Panc1 (cell line): Measurements from ENCODE around the gene CETN1.

ENCODE experiments used
- CTCF ChIP-seq: fragments of 450-650 bp; IDR thresholded peaks from 2 replicates; pipeline ENCODE4 v1.5.1; 2017; ENCODE audit warnings: mild to moderate bottlenecking
- POLR2AphosphoS5 ChIP-seq: IDR thresholded peaks from 2 replicates; pipeline ENCODE4 v1.6.1; 2012; ENCODE audit warnings: mild to moderate bottlenecking, low read depth, low read length, moderate library complexity
- TF ChIP-seq, protein P1 (sequence below), 2 experiments: IDR thresholded peaks; 2 replicates each; pipeline ENCODE4 v1.6.1; 2011 to 2012; ENCODE audit warnings: low read depth in 2 of 2, control low read depth in 1 of 2, low read length in 1 of 2, mild to moderate bottlenecking in 1 of 2, moderate library complexity in 1 of 2; ENCODE audit not compliant: insufficient read depth in 1 of 2

- TF ChIP-seq CTCF (no peak), POLR2AphosphoS5 (no peak)
- TF ChIP-seq, protein P1, sequence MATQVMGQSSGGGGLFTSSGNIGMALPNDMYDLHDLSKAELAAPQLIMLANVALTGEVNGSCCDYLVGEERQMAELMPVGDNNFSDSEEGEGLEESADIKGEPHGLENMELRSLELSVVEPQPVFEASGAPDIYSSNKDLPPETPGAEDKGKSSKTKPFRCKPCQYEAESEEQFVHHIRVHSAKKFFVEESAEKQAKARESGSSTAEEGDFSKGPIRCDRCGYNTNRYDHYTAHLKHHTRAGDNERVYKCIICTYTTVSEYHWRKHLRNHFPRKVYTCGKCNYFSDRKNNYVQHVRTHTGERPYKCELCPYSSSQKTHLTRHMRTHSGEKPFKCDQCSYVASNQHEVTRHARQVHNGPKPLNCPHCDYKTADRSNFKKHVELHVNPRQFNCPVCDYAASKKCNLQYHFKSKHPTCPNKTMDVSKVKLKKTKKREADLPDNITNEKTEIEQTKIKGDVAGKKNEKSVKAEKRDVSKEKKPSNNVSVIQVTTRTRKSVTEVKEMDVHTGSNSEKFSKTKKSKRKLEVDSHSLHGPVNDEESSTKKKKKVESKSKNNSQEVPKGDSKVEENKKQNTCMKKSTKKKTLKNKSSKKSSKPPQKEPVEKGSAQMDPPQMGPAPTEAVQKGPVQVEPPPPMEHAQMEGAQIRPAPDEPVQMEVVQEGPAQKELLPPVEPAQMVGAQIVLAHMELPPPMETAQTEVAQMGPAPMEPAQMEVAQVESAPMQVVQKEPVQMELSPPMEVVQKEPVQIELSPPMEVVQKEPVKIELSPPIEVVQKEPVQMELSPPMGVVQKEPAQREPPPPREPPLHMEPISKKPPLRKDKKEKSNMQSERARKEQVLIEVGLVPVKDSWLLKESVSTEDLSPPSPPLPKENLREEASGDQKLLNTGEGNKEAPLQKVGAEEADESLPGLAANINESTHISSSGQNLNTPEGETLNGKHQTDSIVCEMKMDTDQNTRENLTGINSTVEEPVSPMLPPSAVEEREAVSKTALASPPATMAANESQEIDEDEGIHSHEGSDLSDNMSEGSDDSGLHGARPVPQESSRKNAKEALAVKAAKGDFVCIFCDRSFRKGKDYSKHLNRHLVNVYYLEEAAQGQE (IDR thresholded peaks at IDR 0.05; ENCODE audit: insufficient read depth in 1 of 2, low read depth in 2 of 2, low read length in 1 of 2), result no peak
Observed at GRCh38 chr18:598124-598589, 18.0 kb downstream of the CETN1 start.
